GM12878 (cell line): ENCODE measurements around the gene PINK1. TPM values are rescaled to one million over a fixed set of nuclear protein-coding genes. Genes with fewer than 3 reads are reported as not detected.

ENCODE experiments used
- BHLHE40 ChIP-seq, 2 experiments: fragments of 450-650 bp in 1 of 2; IDR thresholded peaks; 2 replicates each; pipeline ENCODE4 v1.6.1; 2011 to 2017; ENCODE audit warnings: low read depth in 2 of 2, borderline replicate concordance in 1 of 2, improper control_type of control experiment in 1 of 2, low read length in 1 of 2, mild to moderate bottlenecking in 1 of 2
- CBFB ChIP-seq: IDR thresholded peaks from 2 replicates; pipeline ENCODE4 v1.6.1; 2016; ENCODE audit warnings: antibody characterized with exemption, low read depth
- CUX1 ChIP-seq: IDR thresholded peaks from 2 replicates; pipeline ENCODE4 v1.6.1; 2012; ENCODE audit warnings: improper control_type of control experiment, low read depth, low read length; ENCODE audit not compliant: insufficient replicate concordance
- ETV6 ChIP-seq, 2 experiments: fragments of 450-650 bp in 1 of 2; IDR thresholded peaks in 1 of 2; conservative IDR thresholded peaks in 1 of 2; 2 replicates each; pipeline ENCODE4 v1.6.1; 2014; ENCODE audit warnings: antibody characterized with exemption in 1 of 2, borderline replicate concordance in 1 of 2, low read depth in 1 of 2, mild to moderate bottlenecking in 1 of 2, moderate library complexity in 1 of 2
- FOXM1 ChIP-seq: IDR thresholded peaks from 2 replicates; pipeline ENCODE4 v1.6.1; 2012; ENCODE audit warnings: low read depth, mild to moderate bottlenecking, inconsistent platforms, low read length, moderate library complexity
- KLF5 ChIP-seq: fragments of 450-650 bp; IDR thresholded peaks from 2 replicates; pipeline ENCODE4 v1.6.1; 2014; ENCODE audit warnings: mild to moderate bottlenecking; ENCODE audit not compliant: partially characterized antibody
- LARP7 ChIP-seq: fragments of 450-650 bp; IDR thresholded peaks from 2 replicates; pipeline ENCODE4 v1.6.1; 2017; ENCODE audit warnings: mild to moderate bottlenecking
- MAX ChIP-seq: IDR thresholded peaks from 2 replicates; pipeline ENCODE4 v1.6.1; 2012; ENCODE audit warnings: low read depth, low read length, improper control_type of control experiment
- NFXL1 ChIP-seq: fragments of 450-650 bp; IDR thresholded peaks from 2 replicates; pipeline ENCODE4 v1.6.1; 2017; ENCODE audit warnings: antibody characterized with exemption, mild to moderate bottlenecking, borderline replicate concordance
- NKRF ChIP-seq: fragments of 450-650 bp; conservative IDR thresholded peaks from 2 replicates; pipeline ENCODE4 v1.6.1; 2017; ENCODE audit warnings: mild to moderate bottlenecking, moderate library complexity
- POLR2A ChIP-seq: IDR thresholded peaks from 2 replicates; pipeline ENCODE4 v1.6.1; 2011; ENCODE audit warnings: low read depth, mild to moderate bottlenecking, low read length
- RB1 ChIP-seq: fragments of 450-650 bp; formaldehyde crosslinking; IDR thresholded peaks from 2 replicates; pipeline ENCODE4 v1.6.1; 2017; ENCODE audit warnings: mild to moderate bottlenecking, borderline replicate concordance
- SIX5 ChIP-seq: IDR thresholded peaks from 2 replicates; pipeline ENCODE4 v1.6.1; 2011; ENCODE audit warnings: mild to moderate bottlenecking, low read depth, low read length, moderate library complexity; ENCODE audit not compliant: severe bottlenecking
- SMARCA5 ChIP-seq: fragments of 450-650 bp; IDR thresholded peaks from 2 replicates; pipeline ENCODE4 v1.6.1; 2017; ENCODE audit warnings: mild to moderate bottlenecking
- ZNF24 ChIP-seq: fragments of 450-650 bp; IDR thresholded peaks from 2 replicates; pipeline ENCODE4 v1.6.1; 2017; ENCODE audit warnings: antibody characterized with exemption, mild to moderate bottlenecking
- ZNF384 ChIP-seq: IDR thresholded peaks from 2 replicates; pipeline ENCODE4 v1.6.1; 2012; ENCODE audit warnings: low read depth, mild to moderate bottlenecking, low read length, improper control_type of control experiment, borderline replicate concordance
- ZNF592 ChIP-seq: fragments of 450-650 bp; IDR thresholded peaks from 2 replicates; pipeline ENCODE4 v1.6.1; 2017; ENCODE audit warnings: mild to moderate bottlenecking, moderate library complexity
- polyA plus RNA-seq, 11 experiments: library from polyadenylated mRNA; depleted of rRNA in 4 of 11; unstranded in 6 of 11; stranded (reverse) in 5 of 11; fragments of >200 nt; fragmentation: Nextera tagmentation in 4 of 11; fragmentation: Illumina TruSeq in 1 of 11; extraction: Ambion mirVana in 4 of 11; extraction: Trizol in 1 of 11; gene quantifications; 1 replicate in 1 of 11; 2 replicates in 10 of 11; pipeline versions ENCODE4 v1.2.1 to v1.2.3, GENCODE V29; 2011 to 2016; ENCODE audit warnings: inconsistent platforms in 2 of 11, missing spikeins in 2 of 11, low read depth in 1 of 11
- total RNA-seq, 4 experiments: library from RNA; depleted of rRNA in 3 of 4; stranded (reverse); fragments of >200 nt in 3 of 4; fragmentation: Illumina TruSeq in 1 of 4; extraction: Trizol in 1 of 4; gene quantifications; 2 replicates each; pipeline versions ENCODE4 v1.2.1 to v1.2.3, GENCODE V29; 2013 to 2021

PINK1 gene
- total and polyA plus RNA-seq, 10 of the 15 experiments (the other 5 are each of a cell fraction or from before 2014, with no cell fraction given): 0.42 to 4.4 (median 1.9) TPM; not detected in 1

DNA sequence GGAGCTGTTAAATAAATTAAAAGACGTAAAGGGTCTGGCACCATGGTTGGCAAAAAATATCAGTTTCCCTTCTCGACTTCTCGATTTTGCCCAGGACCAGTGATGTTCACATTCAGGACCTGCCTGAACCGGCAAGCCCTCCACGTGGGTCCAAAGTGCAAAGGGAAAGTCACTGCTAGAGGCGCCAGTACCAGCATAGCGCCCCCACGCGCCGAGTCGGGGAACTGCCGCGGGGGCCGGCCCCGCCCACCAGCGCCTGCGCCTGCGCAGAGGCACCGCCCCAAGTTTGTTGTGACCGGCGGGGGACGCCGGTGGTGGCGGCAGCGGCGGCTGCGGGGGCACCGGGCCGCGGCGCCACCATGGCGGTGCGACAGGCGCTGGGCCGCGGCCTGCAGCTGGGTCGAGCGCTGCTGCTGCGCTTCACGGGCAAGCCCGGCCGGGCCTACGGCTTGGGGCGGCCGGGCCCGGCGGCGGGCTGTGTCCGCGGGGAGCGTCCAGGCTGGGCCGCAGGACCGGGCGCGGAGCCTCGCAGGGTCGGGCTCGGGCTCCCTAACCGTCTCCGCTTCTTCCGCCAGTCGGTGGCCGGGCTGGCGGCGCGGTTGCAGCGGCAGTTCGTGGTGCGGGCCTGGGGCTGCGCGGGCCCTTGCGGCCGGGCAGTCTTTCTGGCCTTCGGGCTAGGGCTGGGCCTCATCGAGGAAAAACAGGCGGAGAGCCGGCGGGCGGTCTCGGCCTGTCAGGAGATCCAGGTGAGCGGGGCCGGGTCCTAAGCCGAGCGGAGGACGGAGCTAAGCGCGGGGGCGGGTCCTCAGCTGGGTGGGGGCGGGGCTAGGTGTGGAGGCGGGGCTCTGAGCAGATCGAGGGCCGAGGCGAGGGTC lies at the start of gene PINK1 (continued):
- TF ChIP-seq CUX1 (no peak), ZNF592 (peak; percentile 65; the same call in 1 of the 2 replicates), KLF5 (peak; percentile 55), SMARCA5 (peak; percentile 95), CBFB (no peak), FOXM1 (no peak), NFXL1 (0 out of 2 replicates have a peak, but pooled peaks have one; percentile 28), ETV6 (conservative IDR thresholded peaks at IDR 0.05 in 1 of 2, IDR thresholded peaks at IDR 0.05 in 1 of 2; ENCODE audit: borderline replicate concordance in 1 of 2, low read depth in 1 of 2) (no peak), RB1 (0 out of 2 replicates have a peak, but pooled peaks have one; percentile 82), BHLHE40 (IDR thresholded peaks at IDR 0.05; ENCODE audit: borderline replicate concordance in 1 of 2, low read depth in 2 of 2, low read length in 1 of 2) (peak; percentile 41 to 59; a peak in 3 of 4 replicates), LARP7 (peak; percentile 85; the same call in 1 of the 2 replicates), SIX5 (no peak), ZNF384 (no peak), ZNF24 (no peak), POLR2A (peak; percentile 49; the same call in 1 of the 2 replicates), MAX (peak; percentile 35; the same call in 1 of the 2 replicates), NKRF (peak; percentile 83)
